ENCODE data around the gene SLC1A7. TPM values are rescaled to one million over a fixed set of nuclear protein-coding genes. Genes with fewer than 3 reads are reported as not detected.

The SLC1A7 gene
- polyA plus RNA-seq, 1 donor, result 0.41 TPM

DNA sequence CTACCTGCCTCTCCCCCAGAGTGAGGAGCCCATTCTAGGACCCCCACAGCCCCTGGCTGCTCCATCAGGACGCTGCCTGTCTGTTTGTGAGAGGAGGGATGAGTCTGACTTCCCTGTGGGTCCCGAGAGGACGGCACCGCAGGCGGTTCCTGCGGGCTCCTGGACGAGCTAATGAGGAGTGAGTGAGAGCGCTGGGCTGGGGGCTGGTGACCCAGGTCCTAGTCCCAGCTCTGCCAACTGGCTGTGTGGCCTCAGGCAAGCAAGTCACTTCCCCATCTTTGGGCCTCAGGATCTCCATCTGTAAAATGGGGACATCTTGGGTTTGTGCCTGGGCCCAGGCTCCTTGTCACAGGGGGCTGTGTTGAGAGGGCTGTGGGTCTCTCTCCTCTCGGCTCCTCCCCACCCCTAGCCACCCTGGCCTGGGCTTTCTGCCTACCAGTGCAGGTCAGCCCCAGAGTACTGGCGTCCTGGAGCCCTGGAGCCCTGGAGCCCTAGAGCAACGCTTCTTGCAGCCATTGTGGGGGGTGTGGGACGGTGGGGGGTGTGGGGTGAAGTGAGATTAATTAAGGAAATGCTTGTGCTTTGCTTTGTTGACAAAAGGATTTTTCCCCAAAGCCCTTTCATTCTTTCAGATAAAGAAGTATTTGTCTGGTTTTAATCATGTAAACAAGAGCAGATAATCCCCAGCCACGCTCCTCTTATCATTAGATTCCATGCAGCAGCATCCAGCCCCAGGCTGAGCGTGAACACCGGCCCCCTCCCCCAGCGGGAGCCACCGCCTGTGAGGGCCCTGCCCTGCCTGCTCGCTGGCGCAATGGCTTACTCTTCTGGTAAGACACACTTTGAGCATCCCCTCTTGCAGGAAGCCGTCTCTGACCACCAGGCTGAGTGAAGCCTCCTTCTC lies 26.8 kb downstream of the SLC1A7 start:
- DNase-seq, result no peak

DNA sequence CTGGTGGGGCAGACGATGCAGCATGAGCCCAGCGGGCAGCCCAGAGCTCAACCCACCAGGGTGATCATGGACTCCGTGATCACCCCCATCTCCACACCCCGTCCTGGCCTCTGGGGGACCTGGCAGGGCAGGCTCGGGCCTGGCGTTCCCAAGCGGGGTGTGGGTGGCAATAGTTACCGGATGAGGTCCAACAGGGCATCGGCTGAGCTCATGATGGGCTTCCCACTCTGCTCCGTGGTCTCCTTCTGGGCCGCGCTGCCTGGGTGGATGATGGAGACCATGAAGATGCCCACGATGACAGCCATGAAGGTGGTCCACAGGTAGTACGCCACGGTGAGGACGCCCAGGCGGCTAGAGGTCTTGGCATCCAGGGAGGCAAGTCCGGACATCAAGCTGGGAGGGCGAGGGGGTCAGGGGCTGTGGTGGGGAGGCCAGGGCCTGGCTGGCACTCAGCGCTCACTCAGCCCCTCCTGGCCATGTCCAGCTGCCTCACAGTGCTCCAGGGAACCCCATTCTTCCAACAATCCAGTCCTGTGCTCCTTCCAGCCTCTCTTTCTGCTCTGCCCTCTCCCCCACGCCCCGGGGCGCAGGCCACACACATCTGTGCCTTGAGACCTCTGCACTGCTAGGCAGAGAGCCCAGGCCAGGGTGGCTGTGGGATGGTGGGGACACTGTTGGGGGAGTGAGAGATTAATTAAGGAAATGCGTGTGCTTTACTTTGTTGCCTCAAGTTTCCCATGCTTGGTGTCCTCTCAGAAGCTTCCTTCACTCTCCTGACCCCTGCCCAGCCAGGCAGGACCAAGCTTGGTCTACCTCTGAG lies 27.6 kb downstream of the SLC1A7 start:
- no peak for DNase-seq

DNA sequence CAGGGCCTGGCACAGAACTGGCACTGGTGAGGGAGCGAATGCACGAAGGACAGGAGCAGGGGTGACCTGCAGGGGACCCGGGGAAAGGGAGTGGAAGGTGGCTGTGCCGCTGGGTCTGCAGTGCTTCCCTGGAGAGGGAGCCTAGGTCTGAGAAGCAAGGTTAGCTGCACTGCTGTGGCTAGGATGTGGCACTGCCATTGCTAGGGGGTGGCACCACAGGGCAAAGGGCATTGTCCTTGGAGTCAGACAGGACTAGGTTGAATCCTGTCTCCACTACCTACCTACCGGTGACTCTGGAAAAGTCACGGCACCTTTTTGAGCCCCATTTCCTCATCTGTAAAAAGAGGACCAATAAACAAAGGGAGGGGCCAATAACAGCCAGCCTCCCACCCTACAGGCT lies 28.3 kb downstream of the SLC1A7 start:
- DNase-seq, result no peak

DNA sequence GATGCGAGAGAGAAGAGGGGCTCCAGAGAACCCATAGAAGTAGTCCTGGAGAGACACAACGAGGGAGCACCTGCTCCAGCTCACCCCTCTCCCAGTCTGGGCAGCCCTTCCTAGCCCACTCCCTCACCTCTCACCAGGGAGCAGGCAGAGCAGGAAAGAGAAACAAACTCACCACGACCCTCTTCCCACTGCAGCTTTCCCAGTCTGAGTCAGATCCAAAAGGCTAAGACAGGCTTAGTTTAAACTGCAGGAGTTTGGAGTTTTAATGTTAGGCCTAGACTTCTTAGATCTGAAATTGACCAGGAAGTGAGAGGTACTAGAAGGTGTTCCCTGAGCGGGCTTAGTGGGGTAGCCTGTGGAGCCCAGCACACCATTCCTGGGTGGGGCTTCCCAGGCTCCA lies 29.6 kb downstream of the SLC1A7 start:
- no peak for DNase-seq

DNA sequence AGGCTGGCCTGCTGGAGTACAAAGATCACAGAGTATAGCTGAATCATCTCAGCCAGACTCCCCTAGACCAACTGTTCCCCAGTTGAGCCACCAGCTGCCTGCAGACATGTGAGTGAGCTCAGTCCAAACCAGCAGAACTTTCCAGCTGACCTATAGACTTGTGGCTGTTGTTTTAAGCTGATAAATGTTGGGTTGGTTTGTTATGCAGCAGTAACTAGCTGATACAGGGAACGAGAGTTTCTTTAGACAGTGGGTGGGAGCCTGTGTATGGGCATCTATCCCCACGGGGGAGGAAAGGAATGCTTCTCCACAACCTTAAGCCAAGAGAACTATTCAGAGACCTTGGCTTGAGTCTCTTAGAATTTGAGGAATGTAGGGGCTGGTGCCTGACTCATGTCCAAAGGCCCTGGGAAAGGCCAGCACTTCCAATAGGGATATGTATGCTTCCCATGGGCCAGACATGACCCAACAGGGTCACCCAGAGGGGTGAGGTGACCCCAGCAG lies 30.1 kb downstream of the SLC1A7 start:
- DNase-seq, result no peak

DNA sequence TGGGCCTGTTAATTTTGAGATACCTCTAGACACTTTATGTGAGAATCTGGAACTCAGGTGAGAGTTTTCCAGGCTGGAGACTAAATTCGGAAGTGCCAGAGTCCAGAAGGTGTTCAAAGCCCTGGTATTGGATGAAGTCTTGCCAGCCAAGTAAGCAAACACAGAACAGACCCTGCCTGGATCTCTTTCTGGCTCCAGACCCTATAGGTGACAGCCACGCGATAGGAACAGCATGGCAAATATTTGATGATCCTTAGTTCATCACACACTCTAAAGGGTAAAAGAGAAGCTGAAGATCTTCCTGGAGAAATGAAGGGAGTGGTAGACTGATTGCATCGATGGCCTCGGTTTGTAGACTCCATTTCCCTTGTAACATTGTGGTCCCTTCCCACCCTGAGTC lies 30.7 kb downstream of the SLC1A7 start:
- no peak for DNase-seq

DNA sequence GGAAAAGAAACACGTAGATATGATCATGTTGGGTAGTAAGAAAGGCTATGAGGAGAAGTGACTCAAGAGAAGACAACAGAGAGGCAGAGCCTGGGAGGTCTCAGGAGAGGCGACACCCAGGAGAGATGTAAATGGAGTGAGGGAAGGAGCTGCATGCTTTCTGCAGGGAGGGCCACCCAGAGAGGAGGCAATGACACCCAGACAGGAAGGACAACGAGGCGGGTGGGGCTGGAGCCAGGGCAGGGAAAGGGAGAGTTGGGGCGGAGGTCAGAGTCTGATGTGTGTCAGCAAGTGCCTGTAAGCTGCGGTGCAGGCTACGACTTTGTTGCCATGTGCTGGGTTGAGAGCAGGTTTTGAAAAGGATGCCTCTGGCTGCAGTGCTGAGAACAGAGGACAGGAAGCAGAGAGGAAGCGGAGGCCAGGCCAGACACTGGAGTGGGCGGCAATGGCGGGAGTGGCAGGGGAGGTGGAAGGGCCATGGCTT lies 31.3 kb downstream of the SLC1A7 start:
- DNase-seq, result no peak

DNA sequence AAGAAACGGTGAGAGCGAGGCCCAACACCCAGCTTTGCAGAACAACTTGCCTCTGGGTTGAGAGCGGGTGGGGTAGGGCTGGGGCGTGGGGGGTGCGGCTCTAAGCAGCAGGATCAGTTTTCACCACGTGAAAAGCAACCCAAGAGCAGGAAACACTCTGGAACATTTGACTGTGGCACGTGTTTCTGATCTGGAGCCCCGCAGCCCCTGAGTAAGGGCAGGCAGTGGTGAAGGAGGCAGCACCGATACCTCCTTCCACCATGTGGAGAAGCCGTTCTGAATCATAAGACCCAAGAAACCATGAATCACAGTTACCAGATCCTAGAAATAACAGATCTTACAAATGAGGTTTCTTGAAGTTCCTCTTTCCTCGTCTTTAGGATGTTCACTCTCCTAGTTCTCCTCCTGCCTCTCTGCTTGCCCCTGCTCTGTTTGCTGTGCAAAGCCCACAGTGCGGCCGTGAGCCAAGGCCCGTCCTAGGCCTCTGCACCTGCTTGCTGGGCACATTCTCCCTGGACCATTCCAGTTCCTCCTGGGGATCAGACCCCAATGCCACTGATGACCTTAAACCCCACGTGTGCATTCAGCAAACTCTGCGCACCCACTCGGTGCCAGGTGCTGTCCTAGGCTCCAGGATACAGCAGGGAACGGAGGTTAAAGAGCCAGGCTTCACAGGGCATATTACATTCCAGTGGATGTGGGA lies 31.9 kb downstream of the SLC1A7 start:
- no peak for DNase-seq

DNA sequence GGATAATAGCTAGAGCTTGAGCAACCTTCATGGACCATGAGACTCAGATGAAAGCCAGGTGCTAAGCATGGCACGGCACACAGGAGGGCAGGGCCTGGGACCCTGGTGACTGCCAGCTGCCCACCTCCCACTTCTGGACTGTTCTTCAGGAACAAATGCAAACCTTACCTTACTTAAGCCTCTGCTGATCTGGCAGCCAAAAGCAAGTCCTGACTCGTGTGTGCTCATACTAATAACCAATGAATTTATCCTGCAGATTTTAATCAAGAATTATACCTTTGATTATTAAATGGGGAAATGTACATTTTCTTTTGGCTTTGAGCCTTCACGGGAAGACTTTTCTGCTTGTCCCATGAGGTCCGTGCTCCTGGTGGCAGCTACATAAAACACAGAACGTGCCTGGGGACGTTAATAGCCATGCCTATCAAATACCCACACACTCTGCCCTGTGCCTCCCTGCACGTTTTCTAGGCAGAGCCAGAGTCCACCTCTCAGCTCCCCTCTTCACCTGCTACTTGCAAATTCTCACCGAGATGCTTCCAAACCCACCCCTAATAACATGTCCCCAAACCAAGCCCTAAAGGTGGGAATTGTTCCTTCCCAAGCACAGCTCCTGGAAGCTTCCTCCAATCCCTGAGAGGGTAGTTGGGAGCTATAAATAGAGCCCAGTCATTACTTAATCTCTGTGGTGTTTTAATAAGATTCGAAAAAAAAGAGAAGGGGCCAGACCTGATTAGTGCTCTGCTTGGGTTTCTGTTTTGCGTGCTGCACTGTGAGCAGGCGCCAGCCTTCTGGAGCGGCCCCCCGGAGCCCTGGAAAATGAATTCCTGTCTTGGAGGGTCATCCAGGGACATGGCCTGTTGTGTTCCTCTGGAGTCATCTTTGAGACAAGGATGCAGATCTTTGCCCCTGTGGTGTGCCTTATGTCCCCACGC lies 33.5 kb downstream of the SLC1A7 start:
- no peak for DNase-seq

DNA sequence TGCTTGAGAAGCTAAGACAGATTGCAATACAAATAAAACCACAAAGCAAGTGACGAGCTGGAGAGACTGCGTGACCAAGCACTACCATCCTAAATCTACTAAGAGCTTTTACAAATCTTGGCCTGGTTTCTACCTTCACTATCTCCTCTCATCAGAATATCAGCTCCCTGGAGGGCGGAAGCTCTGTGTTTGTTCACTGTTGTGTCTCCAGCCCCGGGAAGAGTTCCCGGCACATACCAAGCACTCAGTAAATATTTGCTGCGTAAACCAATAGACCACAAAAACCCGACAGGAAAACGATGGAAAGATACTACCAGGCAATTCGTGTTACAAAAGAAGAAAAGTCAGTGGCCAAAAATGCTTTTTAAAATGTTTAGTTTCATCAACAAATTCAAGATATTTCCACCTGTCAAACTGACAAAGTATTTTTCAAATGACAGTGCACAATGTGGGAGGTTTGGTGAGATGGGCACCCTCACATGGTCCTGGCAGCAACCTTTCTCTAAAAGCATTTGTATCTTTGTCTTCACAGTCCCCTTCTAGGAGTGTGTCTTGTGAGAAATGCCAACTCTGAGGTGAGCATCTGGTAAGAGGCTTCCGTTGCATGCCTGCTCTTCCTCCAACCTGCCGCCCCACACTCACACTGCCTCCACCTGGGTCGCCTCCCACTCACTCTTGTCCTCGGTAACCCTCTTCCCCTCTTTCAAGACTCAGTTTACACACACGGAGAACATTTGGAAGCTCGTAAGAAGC lies 34.7 kb downstream of the SLC1A7 start:
- no peak for DNase-seq

DNA sequence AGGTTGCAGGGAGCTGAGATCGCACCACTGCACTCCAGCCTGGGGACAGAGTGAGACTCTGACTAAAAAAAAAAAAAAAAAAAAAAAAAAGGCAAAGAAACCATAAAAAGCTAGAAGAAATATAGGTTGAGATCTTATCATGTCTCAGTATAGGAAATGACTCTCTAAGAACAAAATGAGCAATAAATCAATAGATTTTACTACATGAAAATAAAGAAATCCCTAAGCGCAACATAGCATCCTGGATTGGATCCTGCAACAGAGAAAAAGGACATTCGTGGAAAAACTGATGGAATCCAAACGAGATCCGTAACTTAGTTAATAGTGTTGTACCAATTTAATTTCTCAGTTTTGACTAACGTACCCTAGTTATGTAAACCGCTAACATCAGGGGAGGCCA lies 35.3 kb downstream of the SLC1A7 start:
- no peak for DNase-seq

DNA sequence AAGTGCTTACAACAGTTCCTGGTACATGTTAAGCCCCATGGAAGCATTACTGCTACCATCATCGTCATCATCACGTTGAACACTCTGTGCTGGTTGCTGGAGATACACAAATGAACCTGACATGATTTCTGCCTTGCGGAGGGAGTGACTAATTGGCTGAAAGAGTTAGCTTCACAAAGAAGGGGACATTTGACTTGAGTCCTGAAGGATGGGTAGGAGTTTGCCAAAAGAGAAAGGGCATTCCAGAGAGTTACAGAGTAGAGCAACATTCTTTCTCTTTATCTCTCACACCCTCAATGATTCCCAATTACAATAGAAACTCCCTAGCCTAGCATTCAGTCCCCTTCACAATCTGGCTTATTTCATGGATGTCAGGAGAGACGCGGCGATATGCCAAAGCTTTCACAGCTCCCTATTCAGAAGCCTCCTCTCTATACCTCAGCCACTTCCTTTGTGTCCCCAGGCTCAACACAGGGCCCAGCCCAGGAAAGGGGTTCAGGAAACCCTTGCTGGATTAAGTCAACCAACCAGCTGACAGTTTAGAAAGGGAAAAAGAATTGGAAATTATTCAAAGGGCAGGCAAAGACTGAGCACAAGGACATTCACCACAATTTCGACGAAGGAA lies 38.0 kb downstream of the SLC1A7 start:
- DNase-seq, result no peak

DNA sequence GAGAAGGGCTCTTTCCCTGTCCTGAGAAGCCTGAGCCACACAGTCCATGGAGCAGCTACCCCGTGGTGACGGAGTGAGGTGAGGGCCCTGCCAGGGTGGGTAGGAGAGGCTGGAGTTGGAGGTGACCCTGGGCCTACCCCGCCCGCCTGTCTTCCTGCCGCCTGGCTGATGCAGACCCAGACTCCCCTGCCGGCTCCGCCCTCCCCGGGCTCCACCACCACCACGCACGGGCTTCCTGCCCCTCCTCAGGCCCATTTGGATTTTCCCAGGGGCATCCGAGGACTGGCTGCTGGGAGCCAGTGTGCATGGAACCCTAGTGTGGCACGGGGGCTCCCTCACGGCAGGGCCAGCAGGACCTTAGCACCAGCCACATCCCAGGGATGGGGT lies 47.9 kb downstream of the SLC1A7 start:
- DNase-seq, result no peak

DNA sequence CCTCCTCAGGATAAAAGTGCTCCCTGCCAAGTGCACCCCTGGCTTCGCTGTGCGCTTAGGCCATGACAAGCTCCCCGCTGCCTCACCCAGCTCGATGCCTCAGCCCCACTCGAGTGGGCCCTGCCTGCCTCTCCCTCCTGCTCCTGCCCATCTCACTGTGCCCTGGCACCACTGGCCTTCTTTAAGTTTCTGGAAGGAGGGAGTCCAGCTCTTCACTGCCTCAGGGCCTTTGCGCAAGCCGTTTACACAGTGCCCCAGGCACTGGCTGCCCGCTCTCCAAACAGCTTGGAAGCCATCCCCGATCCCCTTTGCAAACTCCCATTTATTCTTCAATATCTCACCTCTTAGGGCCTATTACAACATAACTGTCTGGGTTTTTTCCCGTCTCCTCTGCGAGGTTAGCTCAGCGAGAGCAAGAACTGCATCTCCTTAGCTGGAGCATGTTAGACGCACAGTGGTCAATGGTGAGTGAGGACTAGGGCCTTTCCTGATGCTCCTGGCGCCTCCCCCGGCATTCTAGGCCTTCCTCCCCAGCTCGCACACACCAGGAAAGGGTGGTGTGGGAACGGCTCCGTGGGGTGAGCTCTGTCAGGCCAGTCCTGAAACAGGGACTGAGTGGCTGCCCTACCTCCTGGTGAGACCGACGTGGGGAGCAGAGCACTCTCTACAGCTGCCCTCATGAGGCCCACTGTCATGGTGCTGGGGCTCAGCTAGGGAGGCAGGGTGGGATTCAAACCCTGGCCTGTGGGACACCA lies 48.5 kb downstream of the SLC1A7 start:
- DNase-seq, result no peak

DNA sequence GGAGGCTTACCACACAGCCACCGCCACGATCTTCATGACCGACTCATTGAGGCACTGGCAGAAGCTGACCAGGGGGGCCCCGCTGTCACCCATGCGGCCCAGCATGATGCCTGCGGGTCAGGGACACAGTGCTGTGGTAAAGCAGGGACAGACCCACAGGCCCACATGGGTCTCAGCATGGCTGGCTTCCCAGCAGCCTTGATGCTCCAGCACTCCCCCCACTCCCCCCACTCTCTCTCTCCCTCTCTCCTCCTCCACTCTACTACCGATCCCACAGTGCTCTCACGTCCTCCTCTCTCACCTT lies 49.0 kb downstream of the SLC1A7 start:
- DNase-seq, result no peak

DNA sequence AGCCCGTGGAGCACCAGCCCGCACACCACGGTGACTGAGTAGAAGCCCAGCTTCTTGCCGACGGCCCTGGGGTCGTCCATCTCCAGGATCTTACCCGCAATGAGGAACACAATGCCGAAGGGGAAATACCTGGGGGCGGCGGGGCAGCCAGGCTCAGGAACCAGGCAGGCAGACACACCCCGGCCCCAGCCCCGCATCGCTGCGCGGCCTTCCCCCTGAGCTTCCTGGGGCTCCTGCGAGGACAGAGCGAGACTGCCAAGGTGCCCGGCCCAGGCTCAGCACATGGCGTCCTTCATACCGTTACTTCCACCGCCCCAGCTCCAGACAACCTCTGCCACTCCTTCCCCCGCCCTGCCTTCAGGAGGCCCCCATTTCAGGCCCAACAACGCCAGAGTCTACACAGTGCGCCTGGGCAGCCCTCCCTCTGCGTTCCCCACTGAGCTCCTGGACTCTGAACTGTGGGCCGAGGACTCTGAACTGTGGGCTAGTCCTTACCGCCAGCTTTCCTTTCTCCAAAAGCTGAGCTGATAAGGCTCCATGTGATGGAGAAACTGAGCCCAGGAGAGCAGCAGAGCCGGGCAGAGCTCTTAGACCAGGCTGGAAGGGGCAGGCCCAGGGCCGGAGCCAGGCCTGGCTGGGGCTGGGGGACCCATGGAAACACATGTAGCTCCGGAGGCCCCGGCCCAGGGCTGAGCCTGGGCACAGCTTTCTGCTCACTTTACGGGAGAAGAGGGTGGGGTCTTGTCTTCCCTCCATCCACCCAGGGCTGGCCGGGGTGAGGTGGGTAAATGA lies 49.6 kb downstream of the SLC1A7 start:
- no peak for DNase-seq

DNA sequence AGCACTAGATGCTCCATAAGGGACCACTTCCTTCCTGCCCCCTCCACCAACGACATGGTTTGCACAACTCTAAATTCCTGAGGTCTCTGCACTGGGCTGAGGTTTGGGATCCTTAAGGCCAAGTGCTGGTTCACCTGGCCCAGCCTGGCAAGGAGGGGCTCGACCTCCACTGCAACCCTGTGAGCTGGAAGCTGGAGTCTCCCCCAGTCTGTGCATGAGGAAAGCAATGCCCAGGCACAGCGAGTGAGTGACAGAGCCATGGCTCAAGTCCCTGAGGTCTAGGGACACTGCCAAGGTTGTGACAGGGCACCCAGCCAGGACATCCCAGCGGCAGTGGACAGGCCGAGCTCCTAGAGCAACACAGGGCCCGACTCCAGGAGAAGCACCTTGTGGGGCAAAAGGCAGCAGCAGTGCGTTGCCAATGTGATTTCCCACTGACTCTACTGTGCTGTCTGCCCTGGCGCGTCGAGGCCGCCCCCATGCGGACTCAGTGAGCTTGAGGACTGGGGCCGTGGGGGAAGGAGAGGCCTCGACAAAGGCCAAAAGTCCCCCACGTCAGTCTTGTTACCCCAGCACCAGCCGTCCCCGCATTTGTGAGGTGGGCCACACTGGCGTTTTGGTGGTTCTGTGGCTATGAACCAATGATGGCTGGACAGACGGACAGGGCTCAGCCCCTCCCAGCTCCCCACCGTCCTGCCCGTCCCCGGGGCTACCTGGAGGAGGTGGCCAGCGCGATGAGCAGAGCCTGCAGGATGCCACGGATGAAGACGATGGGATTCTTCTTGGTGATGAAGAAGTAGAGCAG lies 50.4 kb downstream of the SLC1A7 start:
- DNase-seq, result no peak
